ENCODE data around the gene NAA16. TPM values are rescaled to one million over a fixed set of nuclear protein-coding genes. Genes with fewer than 3 reads are reported as not detected.

The NAA16 gene
- total and polyA plus RNA-seq, 12 donors = 3.4 to 15.1 (median 8.5) TPM

GRCh38 chr13:41407380-41407779 lies 96.3 kb downstream of the NAA16 start:
- no peaks in the 10 kb centered on the region for H3K4me1 ChIP-seq
- H3K27me3 ChIP-seq = no peaks in the 10 kb centered on the region
- no peak for DNase-seq
- no peak overlapping the region for H3K27ac ChIP-seq
- no peak for ATAC-seq
- WGBS, 2 donors = 56 to 66% methylated on average over 3 of the region's 3 CpGs
- H3K4me3 ChIP-seq = no peak overlapping the region
- intact Hi-C loops (cut with DNase I) = loop anchor here in 2 of 10 donors (10.0 kb wide), 2 partner anchors 247 to 707 kb away; no protein-coding TSS in a partner anchor
- no peaks in the 10 kb centered on the region for H3K36me3 ChIP-seq
- no peak for TF ChIP-seq CTCF (IDR thresholded peaks at IDR 0.05)
- H3K9me3 ChIP-seq = peaks cover 0 to 7% (median 0%) of the 10 kb centered on the region in 11 donors

DNA sequence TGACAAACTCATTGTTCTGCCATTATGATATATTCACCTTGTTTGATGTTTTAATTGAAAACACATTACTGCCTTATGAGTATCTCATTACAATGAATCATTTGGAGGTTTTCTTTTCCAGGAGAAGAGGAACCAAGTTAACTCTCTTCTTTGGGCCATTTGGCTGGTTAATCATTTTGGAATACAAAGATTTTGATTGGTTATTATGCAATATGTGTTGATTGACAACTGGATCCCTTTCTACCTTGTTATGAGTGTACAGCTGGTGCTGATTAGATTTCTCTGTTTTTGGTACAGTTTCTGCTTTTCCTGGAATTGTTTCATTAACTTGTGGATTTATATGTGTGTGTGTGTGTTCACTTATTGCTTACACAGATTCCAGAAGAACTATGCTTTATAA lies 97.1 kb downstream of the NAA16 start:
- no peak for DNase-seq
- H3K9me3 ChIP-seq = peaks cover 0 to 7% (median 0%) of the 10 kb centered on the region in 11 donors
- intact Hi-C loops (cut with DNase I) = loop anchor here in 2 of 10 donors (10.0 kb wide), 2 partner anchors 247 to 707 kb away; no protein-coding TSS in a partner anchor

GRCh38 chr13:41408746-41409145 lies 97.7 kb downstream of the NAA16 start:
- WGBS, 2 donors = 56 to 63% methylated on average over 1 of the region's 1 CpG

More for the DNA sequence above, 97.1 kb downstream of the NAA16 start:
- H3K4me3 ChIP-seq = no peak overlapping the region
- no peaks in the 10 kb centered on the region for H3K27me3 ChIP-seq
- H3K27ac ChIP-seq = no peak overlapping the region
- no peak for TF ChIP-seq CTCF (IDR thresholded peaks at IDR 0.05)
- no peaks in the 10 kb centered on the region for H3K36me3 ChIP-seq
- no peak for ATAC-seq
- no peaks in the 10 kb centered on the region for H3K4me1 ChIP-seq

GRCh38 chr13:41409611-41410010 lies 98.5 kb downstream of the NAA16 start:
- ATAC-seq (no peak), DNase-seq (no peak)
- Histone ChIP-seq H3K9me3 (peaks cover 0 to 7% (median 0%) of the 10 kb centered on the region in 11 donors), H3K27me3 (no peaks in the 10 kb centered on the region), H3K27ac (no peak overlapping the region), H3K4me3 (no peak overlapping the region), H3K36me3 (no peaks in the 10 kb centered on the region), H3K4me1 (no peaks in the 10 kb centered on the region)
- intact Hi-C loops (cut with DNase I) = loop anchor here in 7 of 10 donors (2.0 to 10.0 kb wide), 4 partner anchors 243 to 705 kb away; no protein-coding TSS in a partner anchor
- 81 to 86% methylated on average over 2 of the region's 2 CpGs for WGBS, 2 donors
- no peak for TF ChIP-seq CTCF (IDR thresholded peaks at IDR 0.05)

More at GRCh38 chr13:41408746-41409145, 97.7 kb downstream of the NAA16 start:
- intact Hi-C loops (cut with DNase I) = loop anchor here in 2 of 10 donors (10.0 kb wide), 2 partner anchors 246 to 706 kb away; no protein-coding TSS in a partner anchor
- Histone ChIP-seq H3K27me3 (no peaks in the 10 kb centered on the region), H3K4me3 (no peak overlapping the region), H3K4me1 (no peaks in the 10 kb centered on the region), H3K36me3 (no peaks in the 10 kb centered on the region), H3K9me3 (peaks cover 0 to 7% (median 0%) of the 10 kb centered on the region in 11 donors), H3K27ac (no peak overlapping the region)
- TF ChIP-seq CTCF (IDR thresholded peaks at IDR 0.05) = no peak
- ATAC-seq (no peak), DNase-seq (no peak)
